Kidney (tissue), 14 donors: Measurements from ENCODE around the gene CRTC1. TPM values are rescaled to one million over a fixed set of nuclear protein-coding genes. Genes with fewer than 3 reads are reported as not detected.

Source experiments
- DNase-seq, 5 donors: peaks; one replicate each; pipeline ENCODE4 v3.0.0-alpha.2; 2013 to 2020
- FAIRE-seq: peaks from 2 replicates; lab custom pipeline; 2012; peaks lifted over from hg19 to GRCh38; lab: Jason Lieb, UNC
- H3K27ac ChIP-seq, 2 donors: one replicate each; pipeline ENCODE4 v1.7.0; 2013; ENCODE audit warnings: low read depth in 2 of 2, low read length in 2 of 2, inconsistent platforms in 1 of 2
- H3K27me3 ChIP-seq: one replicate; pipeline ENCODE4 v1.7.1; 2013; ENCODE audit warnings: low read length, inconsistent platforms; ENCODE audit not compliant: control insufficient read depth, insufficient read depth
- H3K36me3 ChIP-seq, 3 donors: one replicate each; pipeline versions ENCODE4 v1.7.0 to v1.7.1; 2013; ENCODE audit warnings: low read length in 3 of 3, control low read depth in 1 of 3, inconsistent platforms in 1 of 3; ENCODE audit not compliant: insufficient read depth in 3 of 3, control insufficient read depth in 2 of 3
- H3K4me1 ChIP-seq, 3 donors: one replicate each; pipeline versions ENCODE4 v1.7.0 to v1.7.1; 2013; ENCODE audit warnings: low read length in 3 of 3, inconsistent platforms in 1 of 3, low read depth in 1 of 3; ENCODE audit not compliant: control insufficient read depth in 2 of 3, insufficient read depth in 2 of 3
- H3K4me3 ChIP-seq, 3 donors: one replicate each; pipeline versions ENCODE4 v1.7.0 to v1.8.1; 2013; ENCODE audit warnings: low read length in 3 of 3, control low read depth in 1 of 3, inconsistent platforms in 1 of 3
- H3K9ac ChIP-seq, 3 donors: one replicate each; pipeline versions ENCODE4 v1.7.0 to v1.7.1; 2013; ENCODE audit warnings: low read length in 3 of 3, control low read depth in 1 of 3, inconsistent platforms in 1 of 3
- H3K9me3 ChIP-seq, 3 donors: one replicate each; pipeline versions ENCODE4 v1.7.0 to v1.7.1; 2013; ENCODE audit warnings: low read length in 3 of 3, control low read depth in 1 of 3, inconsistent platforms in 1 of 3; ENCODE audit not compliant: control insufficient read depth in 2 of 3, insufficient read depth in 1 of 3
- CTCF ChIP-seq: IDR thresholded peaks from 3 replicates; pipeline ENCODE4 v1.5.1; 2012; ENCODE audit warnings: mild to moderate bottlenecking, moderate library complexity, borderline replicate concordance; ENCODE audit not compliant: insufficient read depth; ENCODE audit errors: extremely low read depth
- intact Hi-C: fragments of 100-400 bp; cut with DNase I; formaldehyde crosslinking; loops from one replicate; pipeline ENCODE4 v1.11.1; 2022
- polyA plus RNA-seq: library from polyadenylated mRNA; stranded (reverse); fragments of 350-450 nt; fragmentation: Illumina TruSeq; extraction: RNeasy Lipid Tissue Mini Kit (QIAGEN cat#74804); gene quantifications from one replicate; pipeline ENCODE4 v1.2.3, GENCODE V29; 2014; ENCODE audit warnings: low read depth, low replicate concordance; ENCODE audit not compliant: insufficient read depth
- total RNA-seq: library from RNA; stranded (reverse); fragmentation: NEBNext Ultra II Directional; extraction: Animal tissue kit (Norgen Biotek cat#: 25700); gene quantifications from one replicate; pipeline ENCODE4 v1.2.1, GENCODE V29; 2021
- donor health status: control.
- donor health status: control.
- donor health status: control.
- donor health status: control.
- donor health status: control.
- donor health status: DM: yes; HTN: yes; CAD: no.
- donor health status: Normal renal cell carcinoma (clear cell type).

CRTC1 gene
- total and polyA plus RNA-seq, 2 donors from 2014 or later, result 10.9 to 26.8 TPM

- peak; percentile 15 for FAIRE-seq
- Histone ChIP-seq H3K9me3 (no peaks in the 10 kb centered on the region), H3K9ac (peak overlapping the region in 1 of 3 donors; percentile 58), H3K36me3 (no peaks in the 10 kb centered on the region), H3K4me1 (peaks cover 0 to 30% (median 25%) of the 10 kb centered on the region in 3 donors), H3K4me3 (no peak overlapping the region), H3K27ac (peak overlapping the region; percentile 83 to 85), H3K27me3 (no peaks in the 10 kb centered on the region)
- intact Hi-C loops, result no loop called here
- TF ChIP-seq CTCF, result no peak
- DNase-seq, result peak in 4 of 5 donors; percentile 69 to 96 (median 81)
Measured at GRCh38 chr19:18762125-18763023, 78.9 kb downstream of the CRTC1 start.

- Histone ChIP-seq H3K27ac (peak overlapping the region; percentile 45 to 65), H3K36me3 (no peaks in the 10 kb centered on the region), H3K4me1 (peaks cover 0 to 30% (median 25%) of the 10 kb centered on the region in 3 donors), H3K9ac (peak overlapping the region in 1 of 3 donors; percentile 19), H3K4me3 (no peak overlapping the region), H3K27me3 (no peaks in the 10 kb centered on the region), H3K9me3 (no peaks in the 10 kb centered on the region)
- FAIRE-seq, result no peak
- intact Hi-C loops, result no loop called here
- no peak for TF ChIP-seq CTCF
- peak in 1 of 5 donors; percentile 92 for DNase-seq
Measured at GRCh38 chr19:18763674-18764590, 80.5 kb downstream of the CRTC1 start.

GRCh38 chr19:18764591-18765051, 81.1 kb downstream of the CRTC1 start:
- Histone ChIP-seq H3K36me3 (no peaks in the 10 kb centered on the region), H3K27me3 (no peaks in the 10 kb centered on the region), H3K4me1 (peaks cover 0 to 30% (median 25%) of the 10 kb centered on the region in 3 donors), H3K9me3 (no peaks in the 10 kb centered on the region), H3K4me3 (no peak overlapping the region), H3K9ac (peak overlapping the region in 1 of 3 donors; percentile 19), H3K27ac (peak overlapping the region in 1 of 2 donors; percentile 65)
- no peak for DNase-seq
- FAIRE-seq, result no peak
- intact Hi-C loops, result no loop called here
- TF ChIP-seq CTCF, result no peak
